Head of caudate nucleus (tissue), 42 donors: ENCODE results near the gene DEPDC5.

Source experiments
- DNase-seq, 42 donors: peaks; one replicate each; pipeline versions ENCODE4 v3.0.0 to v3.0.0-alpha.2; 2020 to 2021; ENCODE audit warnings: mixed read lengths in 7 of 42
- intact Hi-C: fragments of 100-400 bp; cut with DNase I; formaldehyde crosslinking; loops from one replicate; pipeline ENCODE4 v1.15.0; 2022

Gene DEPDC5

GRCh38 chr22:31840585-31840984 lies 86.8 kb downstream of the DEPDC5 start:
- no peak for DNase-seq
- intact Hi-C loops: no loop called here

- DNase-seq: peak in 3 of 42 donors; percentile 30 to 47 (median 47)
- intact Hi-C loops: no loop called here
These were observed 87.4 kb downstream of the DEPDC5 start for GRCh38 chr22:31841078-31841827.

GRCh38 chr22:31843526-31843925 lies 89.7 kb downstream of the DEPDC5 start:
- intact Hi-C loops: no loop called here
- peak in 12 of 42 donors; percentile 14 to 76 (median 33) for DNase-seq

- intact Hi-C loops: no loop called here
These were observed 91.1 kb downstream of the DEPDC5 start for GRCh38 chr22:31844941-31845340.

GRCh38 chr22:31846161-31847115 lies 92.6 kb downstream of the DEPDC5 start:
- intact Hi-C loops: no loop called here
- peak in 1 of 42 donors; percentile 34 for DNase-seq

More at GRCh38 chr22:31844941-31845340, 91.1 kb downstream of the DEPDC5 start:
- DNase-seq: no peak

GRCh38 chr22:31848411-31848810 lies 94.6 kb downstream of the DEPDC5 start:
- intact Hi-C loops: no loop called here
- DNase-seq: no peak

GRCh38 chr22:31850135-31850534 lies 96.3 kb downstream of the DEPDC5 start:
- intact Hi-C loops: no loop called here
- no peak for DNase-seq

- intact Hi-C loops: no loop called here
- DNase-seq: peak in 2 of 42 donors; percentile 9 to 30
These were observed 99.0 kb downstream of the DEPDC5 start for GRCh38 chr22:31852691-31853421.

- intact Hi-C loops: no loop called here
- DNase-seq: peak in 1 of 42 donors; percentile 25
These were observed 100.1 kb downstream of the DEPDC5 start for GRCh38 chr22:31853736-31854495.

- DNase-seq: peak; percentile 44 to 94 (median 76)
- intact Hi-C loops: no loop called here
These were observed 103.4 kb downstream of the DEPDC5 start for GRCh38 chr22:31857247-31857646.

- DNase-seq: peak in 11 of 42 donors; percentile 15 to 52 (median 30)
- intact Hi-C loops: no loop called here
These were observed 107.5 kb downstream of the DEPDC5 start for GRCh38 chr22:31861226-31861840.

- intact Hi-C loops: no loop called here
- no peak for DNase-seq
These were observed 113.1 kb downstream of the DEPDC5 start for GRCh38 chr22:31866918-31867317.

GRCh38 chr22:31867386-31868153 lies 113.8 kb downstream of the DEPDC5 start:
- no peak for DNase-seq
- intact Hi-C loops: no loop called here

- intact Hi-C loops: no loop called here
- DNase-seq: no peak
These were observed 115.9 kb downstream of the DEPDC5 start for GRCh38 chr22:31869739-31870138.

GRCh38 chr22:31870890-31871289 lies 117.1 kb downstream of the DEPDC5 start:
- intact Hi-C loops: no loop called here
- DNase-seq: peak in 37 of 42 donors; percentile 19 to 82 (median 53)

GRCh38 chr22:31871480-31871879 lies 117.7 kb downstream of the DEPDC5 start:
- intact Hi-C loops: no loop called here

GRCh38 chr22:31872209-31872608 lies 118.4 kb downstream of the DEPDC5 start:
- DNase-seq: peak in 9 of 42 donors; percentile 9 to 45 (median 22)
- intact Hi-C loops: no loop called here

More at GRCh38 chr22:31871480-31871879, 117.7 kb downstream of the DEPDC5 start:
- DNase-seq: no peak
